Measurements from ENCODE around the gene PRPF40B. TPM values are rescaled to one million over a fixed set of nuclear protein-coding genes. Genes with fewer than 3 reads are reported as not detected.

Gene PRPF40B
- total RNA-seq, 1 donor from 2014 or later = 18.1 TPM

- H4K20me1 ChIP-seq (ENCODE audit: low read depth) = no peaks in the 10 kb centered on the region
- DNase-seq (ENCODE audit: low spot score) = no peak
- Mint-ChIP-seq H3K27me3 (ENCODE audit: insufficient read depth, low read depth) (peaks cover 16% of the 10 kb centered on the region), H3K4me1 (peaks cover 8% of the 10 kb centered on the region), H3K36me3 (peaks cover 3% of the 10 kb centered on the region), H3K27ac (no peak overlapping the region), H3K9me3 (peaks cover 13% of the 10 kb centered on the region), H3K4me3 (no peak overlapping the region)
- no peaks in the 10 kb centered on the region for H3K9me3 ChIP-seq (ENCODE audit: low read depth)
- H3K27ac ChIP-seq = no peak overlapping the region
- TF ChIP-seq CTCF (IDR thresholded peaks at IDR 0.05) = no peak
- TF ChIP-seq EZH2 (IDR thresholded peaks at IDR 0.05) = no peak
- TF ChIP-seq EZH2phosphoT487 (IDR thresholded peaks at IDR 0.05) = no peak
- H3K4me1 ChIP-seq = peaks cover 3% of the 10 kb centered on the region
- no peak overlapping the region for H2AFZ ChIP-seq (replicated peaks)
- H3K36me3 ChIP-seq = no peaks in the 10 kb centered on the region
- H3K79me2 ChIP-seq (ENCODE audit: low read depth) = no peaks in the 10 kb centered on the region
- peaks cover 9% of the 10 kb centered on the region for H3F3A ChIP-seq (ENCODE audit: low read depth)
- no peak overlapping the region for H3K4me2 ChIP-seq
- H3K4me3 ChIP-seq = no peak overlapping the region
- H3K9ac ChIP-seq = no peak overlapping the region
- H3K27me3 ChIP-seq = peaks cover 9% of the 10 kb centered on the region
These were observed 6.7 kb upstream of the PRPF40B start for GRCh38 chr12:49616533-49617219.

DNA sequence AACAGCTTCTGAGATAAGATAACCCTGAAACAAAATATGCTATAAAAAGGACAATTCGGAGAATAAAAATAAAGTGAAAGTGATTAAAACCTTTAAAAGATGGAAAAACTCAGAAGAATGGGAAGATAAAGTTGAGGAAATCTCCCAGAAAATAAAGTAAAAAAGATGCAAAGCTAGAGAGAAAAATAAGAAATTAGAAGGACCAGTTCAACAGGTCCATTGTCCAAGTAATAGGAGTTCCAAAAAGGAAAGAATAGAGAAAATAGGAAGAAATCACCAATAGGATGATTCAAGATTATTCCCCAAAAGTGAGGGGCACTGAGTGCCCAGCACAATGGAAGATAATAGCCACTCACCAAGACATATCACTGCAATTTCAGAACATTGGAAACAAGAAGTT is 4.8 kb upstream of the PRPF40B start:
- no peak overlapping the region for H3K27ac Mint-ChIP-seq
- no peak overlapping the region for H3K27ac ChIP-seq
- H3K4me3 Mint-ChIP-seq = no peak overlapping the region
- H3K27me3 ChIP-seq = peaks cover 13% of the 10 kb centered on the region
- H3K9me3 Mint-ChIP-seq = peaks cover 6% of the 10 kb centered on the region
- H4K20me1 ChIP-seq (ENCODE audit: low read depth) = no peaks in the 10 kb centered on the region
- TF ChIP-seq CTCF (IDR thresholded peaks at IDR 0.05) (no peak), EZH2phosphoT487 (IDR thresholded peaks at IDR 0.05) (no peak), EZH2 (IDR thresholded peaks at IDR 0.05) (no peak)
- no peak for DNase-seq (ENCODE audit: low spot score)
- no peaks in the 10 kb centered on the region for H3K79me2 ChIP-seq (ENCODE audit: low read depth)
- H3K36me3 ChIP-seq = no peaks in the 10 kb centered on the region
- H3K9ac ChIP-seq = no peak overlapping the region
- H3K4me1 ChIP-seq = peaks cover 12% of the 10 kb centered on the region
- no peaks in the 10 kb centered on the region for H3K9me3 ChIP-seq (ENCODE audit: low read depth)
- peaks cover 24% of the 10 kb centered on the region for H3F3A ChIP-seq (ENCODE audit: low read depth)
- H3K27me3 Mint-ChIP-seq (ENCODE audit: insufficient read depth, low read depth) = peaks cover 16% of the 10 kb centered on the region
- H3K4me3 ChIP-seq = no peak overlapping the region
- H3K36me3 Mint-ChIP-seq = no peaks in the 10 kb centered on the region
- H3K4me2 ChIP-seq = no peak overlapping the region
- peaks cover 17% of the 10 kb centered on the region for H3K4me1 Mint-ChIP-seq
- H2AFZ ChIP-seq (replicated peaks) = no peak overlapping the region

DNA sequence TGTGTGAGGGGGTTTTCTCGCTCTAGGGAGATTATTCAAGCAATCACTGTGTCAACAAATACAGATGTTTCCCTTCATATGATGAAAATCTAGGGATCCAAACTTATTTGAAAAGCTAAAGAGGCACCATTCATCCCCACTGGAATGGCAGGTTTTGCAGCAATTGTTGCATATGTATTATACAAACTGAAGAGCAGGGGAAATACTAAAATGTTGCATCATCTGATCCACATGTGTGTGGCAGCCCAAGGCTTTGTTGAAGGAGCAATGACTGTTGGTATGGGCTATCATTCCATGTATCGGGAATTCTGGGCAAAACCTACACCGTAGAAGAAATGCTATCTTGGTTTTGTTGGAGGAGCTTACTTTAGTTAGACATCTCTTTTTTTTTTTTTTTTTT is 4.1 kb upstream of the PRPF40B start:
- H3K27me3 ChIP-seq = peaks cover 13% of the 10 kb centered on the region
- peaks cover 5% of the 10 kb centered on the region for H3K9me3 Mint-ChIP-seq
- H3K9ac ChIP-seq = no peak overlapping the region
- no peak overlapping the region for H3K27ac ChIP-seq
- H3K4me1 Mint-ChIP-seq = peaks cover 20% of the 10 kb centered on the region
- H3K36me3 Mint-ChIP-seq = no peaks in the 10 kb centered on the region
- H3K4me3 ChIP-seq = no peak overlapping the region
- H2AFZ ChIP-seq (replicated peaks) = no peak overlapping the region
- no peaks in the 10 kb centered on the region for H3K36me3 ChIP-seq
- H4K20me1 ChIP-seq (ENCODE audit: low read depth) = no peaks in the 10 kb centered on the region
- no peaks in the 10 kb centered on the region for H3K79me2 ChIP-seq (ENCODE audit: low read depth)
- no peak for DNase-seq (ENCODE audit: low spot score)
- H3K4me2 ChIP-seq = no peak overlapping the region
- H3K4me3 Mint-ChIP-seq = no peak overlapping the region
- H3K27ac Mint-ChIP-seq = no peak overlapping the region
- TF ChIP-seq EZH2 (IDR thresholded peaks at IDR 0.05) = no peak
- no peak for TF ChIP-seq CTCF (IDR thresholded peaks at IDR 0.05)
- no peak for TF ChIP-seq EZH2phosphoT487 (IDR thresholded peaks at IDR 0.05)
- H3F3A ChIP-seq (ENCODE audit: low read depth) = peaks cover 31% of the 10 kb centered on the region
- H3K9me3 ChIP-seq (ENCODE audit: low read depth) = no peaks in the 10 kb centered on the region
- H3K4me1 ChIP-seq = peaks cover 12% of the 10 kb centered on the region
- peaks cover 16% of the 10 kb centered on the region for H3K27me3 Mint-ChIP-seq (ENCODE audit: insufficient read depth, low read depth)

Data from neural progenitor cell (in vitro differentiated cells).